HEK293 (cell line): ENCODE results near the gene CD101.

ENCODE experiments used
- CTCF ChIP-seq: fragments of 450-650 bp; formaldehyde crosslinking; IDR thresholded peaks from 2 replicates; pipeline ENCODE4 v1.5.1; 2016; ENCODE audit warnings: missing biosample characterization, missing genetic modification characterization
- ZBTB26 ChIP-seq: fragments of 450-650 bp; formaldehyde crosslinking; optimal IDR thresholded peaks from 2 replicates; pipeline ENCODE3; 2016; ENCODE audit warnings: missing biosample characterization, mild to moderate bottlenecking, missing genetic modification characterization
- ZSCAN5A ChIP-seq: fragments of 450-650 bp; formaldehyde crosslinking; IDR thresholded peaks from 2 replicates; pipeline ENCODE4 v1.5.1; 2016; ENCODE audit warnings: missing biosample characterization, missing genetic modification characterization

- TF ChIP-seq ZBTB26 (tag by site-specific recombination) (no peak), ZSCAN5A (no peak), CTCF (tag by site-specific recombination) (no peak)
These were observed 45.2 kb upstream of the CD101 start for GRCh38 chr1:116956378-116956777.
